ENCODE data around the gene SLC66A3.

Gene SLC66A3

DNA sequence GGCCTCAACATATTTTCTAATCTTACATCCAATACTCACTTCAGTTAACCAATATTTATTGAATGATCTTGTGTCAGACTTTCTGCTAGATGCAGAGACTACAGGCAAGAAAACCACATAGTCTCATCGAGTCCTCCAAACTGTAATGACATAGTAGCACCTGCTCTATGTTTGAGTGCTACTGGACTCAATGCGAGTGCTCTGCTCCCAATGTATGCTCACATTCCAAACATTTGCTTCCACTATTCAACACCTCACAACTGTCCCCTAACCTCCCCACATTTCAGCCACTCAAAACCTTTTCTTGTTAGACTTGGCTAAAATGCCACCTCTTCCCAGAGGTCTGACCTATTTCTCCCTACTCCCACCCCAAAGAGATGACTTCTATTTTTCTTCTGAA, 65.2 kb downstream of the SLC66A3 start:
- no peak for DNase-seq

DNA sequence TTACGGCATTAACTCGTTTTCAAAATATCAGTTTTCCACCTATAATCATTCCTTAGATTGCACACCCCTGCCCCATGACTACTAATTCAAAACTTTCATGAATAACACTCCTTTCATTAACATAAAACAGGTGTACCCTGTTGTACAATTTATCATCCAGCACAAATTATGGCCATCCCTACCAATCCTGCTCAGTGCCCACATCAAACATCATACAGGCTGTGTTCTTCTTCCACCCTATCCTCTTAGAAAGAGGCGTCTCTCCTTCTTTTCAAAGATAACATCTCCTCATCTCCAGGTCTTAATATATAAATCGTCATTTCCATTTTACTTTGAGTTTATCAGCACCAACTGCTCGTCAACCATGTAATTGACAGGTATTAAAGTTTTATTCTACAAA, 67.6 kb downstream of the SLC66A3 start:
- DNase-seq, result no peak

DNA sequence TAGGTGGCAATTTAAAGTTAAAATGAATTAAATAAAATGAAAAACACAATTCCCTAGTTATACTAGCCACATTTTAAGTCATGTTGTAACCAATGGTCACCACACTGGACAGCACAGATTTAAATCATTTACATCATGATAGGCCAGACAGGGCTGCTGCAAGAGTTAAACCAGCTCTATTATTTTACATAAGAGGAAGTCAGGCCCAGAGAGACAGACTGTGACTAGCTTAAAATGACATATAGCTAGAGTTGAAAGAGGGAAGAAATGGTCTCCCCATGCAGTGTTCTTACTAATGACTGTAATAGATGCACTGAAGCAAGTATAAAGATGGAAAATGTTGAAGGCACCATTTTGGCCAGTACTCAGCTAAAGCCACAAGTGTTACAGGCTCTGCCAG, 69.6 kb downstream of the SLC66A3 start:
- DNase-seq, result no peak

DNA sequence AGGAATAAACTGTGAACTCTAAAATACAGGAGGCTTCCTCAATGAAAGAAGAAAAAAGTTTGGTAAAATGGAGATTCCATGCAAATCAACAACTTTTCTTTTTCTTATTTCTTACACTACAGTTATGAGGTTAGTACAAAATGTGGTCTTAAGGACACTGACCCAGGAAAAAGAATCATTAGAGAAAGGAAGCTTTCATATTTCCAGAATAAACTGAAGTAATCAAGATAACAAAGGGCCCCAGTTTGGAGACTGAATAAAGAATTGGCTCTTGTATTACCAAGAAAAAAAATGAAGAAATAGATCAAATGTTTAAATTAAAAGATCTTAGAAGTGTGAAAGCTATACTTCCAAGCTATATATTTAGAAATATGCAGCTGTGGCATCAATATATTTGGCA, 72.3 kb downstream of the SLC66A3 start:
- DNase-seq, result no peak
